ENCODE data around the gene TNFRSF8. TPM values are rescaled to one million over a fixed set of nuclear protein-coding genes. Genes with fewer than 3 reads are reported as not detected.
A peak's percentile ranks its signal among the peaks of the same experiment; 100 is the strongest.

Gene TNFRSF8
- total and polyA plus RNA-seq, 9 of the 15 experiments (the other 6 are each of a cell fraction or from before 2014, with no cell fraction given) = 3.5 to 38.4 (median 17.1) TPM

- no peak for TF ChIP-seq ZNF444 (CRISPR knock-in tag; IDR thresholded peaks at IDR 0.05)
- TF ChIP-seq HNRNPL (IDR thresholded peaks at IDR 0.05; ENCODE audit: low read depth, low read length) = no peak
- TF ChIP-seq HNRNPK (IDR thresholded peaks at IDR 0.05; ENCODE audit: low read depth, low read length, poor library complexity, severe bottlenecking) = no peak
- no peak for TF ChIP-seq MXD1 (CRISPR knock-in tag; IDR thresholded peaks at IDR 0.05; ENCODE audit: borderline replicate concordance, poor library complexity, severe bottlenecking)
- TF ChIP-seq BRD9 (IDR thresholded peaks at IDR 0.05; ENCODE audit: low read depth, partially characterized antibody) = no peak
- no peak for TF ChIP-seq DNMT1 (IDR thresholded peaks at IDR 0.05)
- TF ChIP-seq FOSL1 (tag; conservative IDR thresholded peaks at IDR 0.05) = no peak
- 0 out of 2 replicates have a peak, but pooled peaks have one; percentile 43 for TF ChIP-seq ZNF197 (CRISPR knock-in tag; IDR thresholded peaks at IDR 0.05; ENCODE audit: low read depth)
- no peak for TF ChIP-seq CHCHD3 (CRISPR knock-in tag; IDR thresholded peaks at IDR 0.05)
- no peak for TF ChIP-seq ZFP36 (IDR thresholded peaks at IDR 0.05; ENCODE audit: low read depth, low read length, partially characterized antibody)
- TF ChIP-seq ZNF766 (CRISPR knock-in tag; conservative IDR thresholded peaks at IDR 0.05) = no peak; the same call in 1 of the 2 replicates
- TF ChIP-seq MYC (IDR thresholded peaks at IDR 0.05; ENCODE audit: low read depth, low read length) = peak; percentile 28; the same call in 1 of the 2 replicates
- 0 out of 2 replicates have a peak, but pooled peaks have one; percentile 22 for TF ChIP-seq MYC (CRISPR knock-in tag; IDR thresholded peaks at IDR 0.05; ENCODE audit: borderline replicate concordance, low read depth)
- TF ChIP-seq NR2C2 (CRISPR knock-in tag; IDR thresholded peaks at IDR 0.05) = no peak
- TF ChIP-seq NR2C2 (tag; IDR thresholded peaks at IDR 0.05) = no peak
- TF ChIP-seq BMI1 (IDR thresholded peaks at IDR 0.05; ENCODE audit: low read length) = no peak
- no peak for TF ChIP-seq PBX2 (CRISPR knock-in tag; IDR thresholded peaks at IDR 0.05; ENCODE audit: low read depth)
- no peak for TF ChIP-seq PBX2 (tag; conservative IDR thresholded peaks at IDR 0.05; ENCODE audit: low read depth)
- TF ChIP-seq XRCC3 (IDR thresholded peaks at IDR 0.05) = no peak
- TF ChIP-seq ETV5 (CRISPR knock-in tag; IDR thresholded peaks at IDR 0.05; ENCODE audit: low read depth) = no peak
- TF ChIP-seq MAZ (CRISPR knock-in tag; conservative IDR thresholded peaks at IDR 0.05 in 1 of 2, IDR thresholded peaks at IDR 0.05 in 1 of 2) = 0 out of 4 replicates have a peak, but pooled peaks of 1 of the 2 experiments have one; percentile 36
- TF ChIP-seq HIVEP1 (CRISPR knock-in tag; IDR thresholded peaks at IDR 0.05) = 0 out of 2 replicates have a peak, but pooled peaks have one; percentile 52
- no peak for TF ChIP-seq POLR3A (IDR thresholded peaks at IDR 0.05; ENCODE audit: borderline replicate concordance, extremely low read depth, insufficient read depth, insufficient read length)
- no peak for TF ChIP-seq HDGF (IDR thresholded peaks at IDR 0.05)
- no peak for TF ChIP-seq MED1 (CRISPR knock-in tag; IDR thresholded peaks at IDR 0.05; ENCODE audit: borderline replicate concordance)
Observed at GRCh38 chr1:12064073-12064969, 1.2 kb downstream of the TNFRSF8 start (continued).
